Measurements from ENCODE around the gene GRHL3.

- TF ChIP-seq, protein P1, sequence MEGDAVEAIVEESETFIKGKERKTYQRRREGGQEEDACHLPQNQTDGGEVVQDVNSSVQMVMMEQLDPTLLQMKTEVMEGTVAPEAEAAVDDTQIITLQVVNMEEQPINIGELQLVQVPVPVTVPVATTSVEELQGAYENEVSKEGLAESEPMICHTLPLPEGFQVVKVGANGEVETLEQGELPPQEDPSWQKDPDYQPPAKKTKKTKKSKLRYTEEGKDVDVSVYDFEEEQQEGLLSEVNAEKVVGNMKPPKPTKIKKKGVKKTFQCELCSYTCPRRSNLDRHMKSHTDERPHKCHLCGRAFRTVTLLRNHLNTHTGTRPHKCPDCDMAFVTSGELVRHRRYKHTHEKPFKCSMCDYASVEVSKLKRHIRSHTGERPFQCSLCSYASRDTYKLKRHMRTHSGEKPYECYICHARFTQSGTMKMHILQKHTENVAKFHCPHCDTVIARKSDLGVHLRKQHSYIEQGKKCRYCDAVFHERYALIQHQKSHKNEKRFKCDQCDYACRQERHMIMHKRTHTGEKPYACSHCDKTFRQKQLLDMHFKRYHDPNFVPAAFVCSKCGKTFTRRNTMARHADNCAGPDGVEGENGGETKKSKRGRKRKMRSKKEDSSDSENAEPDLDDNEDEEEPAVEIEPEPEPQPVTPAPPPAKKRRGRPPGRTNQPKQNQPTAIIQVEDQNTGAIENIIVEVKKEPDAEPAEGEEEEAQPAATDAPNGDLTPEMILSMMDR (IDR thresholded peaks at IDR 0.05), result no peak
- TF ChIP-seq EZH2phosphoT487 (IDR thresholded peaks at IDR 0.05) (no peak), EZH2 (IDR thresholded peaks at IDR 0.05) (no peak)
Observed at GRCh38 chr1:24403806-24404205, 84.6 kb downstream of the GRHL3 start.

Data from neural progenitor cell (in vitro differentiated cells).